DMS53 treated with DMSO at 0.1 percent for 48 hours (cell line): ENCODE measurements around the gene CCL2.

Experiments
- DNase-seq: peaks from one replicate; lab custom pipeline; 2025; ENCODE audit not compliant: unreplicated experiment; lab: John Stamatoyannopoulos, UW

The CCL2 gene

GRCh38 chr17:34237458-34237857, 17.6 kb upstream of the CCL2 start:
- no peak for DNase-seq

GRCh38 chr17:34241062-34241461, 14.0 kb upstream of the CCL2 start:
- DNase-seq, result no peak

- DNase-seq, result no peak
Measured at GRCh38 chr17:34242587-34243363, 12.3 kb upstream of the CCL2 start.

GRCh38 chr17:34243364-34244320, 11.4 kb upstream of the CCL2 start:
- DNase-seq, result no peak

- no peak for DNase-seq
Measured at GRCh38 chr17:34245351-34245905, 9.7 kb upstream of the CCL2 start.

GRCh38 chr17:34246446-34246845, 8.6 kb upstream of the CCL2 start:
- DNase-seq, result no peak

- DNase-seq, result no peak
Measured at GRCh38 chr17:34246881-34247280, 8.2 kb upstream of the CCL2 start.

- DNase-seq, result no peak
Measured at GRCh38 chr17:34248511-34249024, 6.5 kb upstream of the CCL2 start.

GRCh38 chr17:34249061-34249460, 6.0 kb upstream of the CCL2 start:
- DNase-seq, result no peak

- no peak for DNase-seq
Measured at GRCh38 chr17:34249478-34249877, 5.6 kb upstream of the CCL2 start.

GRCh38 chr17:34251186-34251585, 3.9 kb upstream of the CCL2 start:
- DNase-seq, result no peak

- no peak for DNase-seq
Measured at GRCh38 chr17:34252095-34252443, 3.0 kb upstream of the CCL2 start.

GRCh38 chr17:34252444-34253138, 2.5 kb upstream of the CCL2 start:
- no peak for DNase-seq

GRCh38 chr17:34253139-34253525, 2.0 kb upstream of the CCL2 start:
- no peak for DNase-seq

GRCh38 chr17:34254146-34254545, 939 bp upstream of the CCL2 start:
- no peak for DNase-seq

- DNase-seq, result no peak
Measured at GRCh38 chr17:34255381-34255732, 272 bp downstream of the CCL2 start.

- DNase-seq, result no peak
Measured at GRCh38 chr17:34255841-34256240, 756 bp downstream of the CCL2 start.

GRCh38 chr17:34257299-34257985, 2.4 kb downstream of the CCL2 start:
- DNase-seq, result no peak

GRCh38 chr17:34257986-34258326, 2.9 kb downstream of the CCL2 start:
- no peak for DNase-seq

- no peak for DNase-seq
Measured at GRCh38 chr17:34259146-34259545, 4.1 kb downstream of the CCL2 start.

GRCh38 chr17:34260861-34261260, 5.8 kb downstream of the CCL2 start:
- DNase-seq, result no peak
